ENCODE measurements around the gene PSMB5. TPM values are rescaled to one million over a fixed set of nuclear protein-coding genes. Genes with fewer than 3 reads are reported as not detected.

PSMB5 gene
- total and polyA plus RNA-seq, 2 of the 13 experiments (the other 11 are each of a cell fraction or from before 2014, with no cell fraction given): 705 to 871 TPM

- no peak for TF ChIP-seq KIAA2018 (CRISPR knock-in tag; IDR thresholded peaks at IDR 0.05; ENCODE audit: borderline replicate concordance)
- TF ChIP-seq YEATS4 (CRISPR knock-in tag; IDR thresholded peaks at IDR 0.05; ENCODE audit: borderline replicate concordance): no peak
- TF ChIP-seq ZSCAN20 (CRISPR knock-in tag; IDR thresholded peaks at IDR 0.05; ENCODE audit: borderline replicate concordance): no peak
- TF ChIP-seq NFE2L1 (CRISPR knock-in tag; IDR thresholded peaks at IDR 0.05; ENCODE audit: borderline replicate concordance): peak; percentile 72; the same call in 1 of the 2 replicates
- peak; percentile 60 for TF ChIP-seq HNRNPL (IDR thresholded peaks at IDR 0.05; ENCODE audit: low read depth, low read length)
- TF ChIP-seq FIP1L1 (IDR thresholded peaks at IDR 0.05; ENCODE audit: borderline replicate concordance, insufficient read depth, low read depth, low read length): 0 out of 2 replicates have a peak, but pooled peaks have one; percentile 40
- TF ChIP-seq SMAD3 (CRISPR knock-in tag; IDR thresholded peaks at IDR 0.05): peak; percentile 60; the same call in 1 of the 2 replicates
- TF ChIP-seq U2AF1 (optimal IDR thresholded peaks at IDR 0.05; ENCODE audit: low read depth, low read length): peak; percentile 97
- TF ChIP-seq CREBL2 (CRISPR knock-in tag; IDR thresholded peaks at IDR 0.05; ENCODE audit: borderline replicate concordance): peak; percentile 92; the same call in 1 of the 2 replicates
- TF ChIP-seq POLR2AphosphoS5 (IDR thresholded peaks at IDR 0.05; ENCODE audit: low read depth, low read length): peak; percentile 46; the same call in 1 of the 2 replicates
- peak; percentile 82; the same call in 1 of the 2 replicates for TF ChIP-seq ZNF512B (CRISPR knock-in tag; IDR thresholded peaks at IDR 0.05; ENCODE audit: borderline replicate concordance)
- TF ChIP-seq ZNF800 (CRISPR knock-in tag; IDR thresholded peaks at IDR 0.05): no peak
- TF ChIP-seq ATF5 (CRISPR knock-in tag; IDR thresholded peaks at IDR 0.05; ENCODE audit: low read depth): peak; percentile 92
Measured at GRCh38 chr14:22981090-22981875, 53.4 kb downstream of the PSMB5 start (continued).
